GM18511 (cell line): ENCODE data around the gene TRAFD1.
"Not testable (repeated sequence)": the region's sequence is repeated elsewhere in the genome, so short reads cannot be mapped to it uniquely, and the experiment has no call there.

ENCODE experiments used
- ATAC-seq: cut with Tn5 transposase; IDR thresholded peaks from one replicate; pipeline ENCODE4 v1.9.1; 2021; ENCODE audit warnings: mild to moderate bottlenecking, moderate library complexity; ENCODE audit not compliant: unreplicated experiment

Gene TRAFD1, protein sequence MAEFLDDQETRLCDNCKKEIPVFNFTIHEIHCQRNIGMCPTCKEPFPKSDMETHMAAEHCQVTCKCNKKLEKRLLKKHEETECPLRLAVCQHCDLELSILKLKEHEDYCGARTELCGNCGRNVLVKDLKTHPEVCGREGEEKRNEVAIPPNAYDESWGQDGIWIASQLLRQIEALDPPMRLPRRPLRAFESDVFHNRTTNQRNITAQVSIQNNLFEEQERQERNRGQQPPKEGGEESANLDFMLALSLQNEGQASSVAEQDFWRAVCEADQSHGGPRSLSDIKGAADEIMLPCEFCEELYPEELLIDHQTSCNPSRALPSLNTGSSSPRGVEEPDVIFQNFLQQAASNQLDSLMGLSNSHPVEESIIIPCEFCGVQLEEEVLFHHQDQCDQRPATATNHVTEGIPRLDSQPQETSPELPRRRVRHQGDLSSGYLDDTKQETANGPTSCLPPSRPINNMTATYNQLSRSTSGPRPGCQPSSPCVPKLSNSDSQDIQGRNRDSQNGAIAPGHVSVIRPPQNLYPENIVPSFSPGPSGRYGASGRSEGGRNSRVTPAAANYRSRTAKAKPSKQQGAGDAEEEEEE

DNA sequence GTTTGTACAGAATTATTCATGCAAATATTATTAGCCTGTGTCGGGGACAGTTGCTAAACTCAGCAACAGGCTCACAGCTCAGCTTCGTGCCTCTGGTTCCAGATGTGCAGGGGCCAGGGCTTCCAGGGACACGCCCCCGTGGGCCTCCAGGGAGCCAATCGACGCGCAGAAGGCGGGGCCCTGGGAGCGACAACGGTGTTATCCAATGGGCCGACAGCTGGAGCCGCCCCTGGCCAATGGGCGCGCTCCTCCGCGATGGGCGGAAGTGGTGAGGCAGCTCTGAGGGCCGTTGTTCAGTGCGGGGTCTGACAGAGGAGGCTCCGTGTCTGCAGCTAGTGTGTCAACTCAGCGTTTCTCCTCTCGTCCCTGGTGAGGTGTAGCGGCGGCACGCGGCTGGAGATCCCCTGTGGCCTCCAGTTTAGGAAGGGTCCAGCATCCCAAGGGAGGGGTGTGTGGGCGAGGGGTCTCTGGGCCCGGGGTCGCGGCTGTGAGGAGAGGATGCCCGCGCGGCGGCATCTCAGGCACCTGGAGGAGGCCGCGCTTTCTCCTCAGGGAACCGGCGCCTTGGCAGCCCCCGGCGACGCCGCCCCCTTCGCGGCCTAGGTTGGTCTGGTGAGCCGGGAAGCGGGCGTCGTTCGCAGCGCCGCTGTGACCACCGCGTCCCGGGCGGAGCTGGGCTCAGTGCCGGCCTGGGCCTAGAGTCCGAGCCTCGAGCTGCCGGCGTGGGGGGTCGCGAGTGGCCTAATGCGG lies at the start of gene TRAFD1:
Gene TRAFD1 (plus strand): TSS at position 311 of the 750 bp plus-strand sequence. CDS start 4,963 bp downstream, outside the sequence.
- peak; percentile 96 for ATAC-seq

GRCh38 chr12:112087055-112087850 lies 38.1 kb upstream of the TRAFD1 start:
- ATAC-seq = no peak

DNA sequence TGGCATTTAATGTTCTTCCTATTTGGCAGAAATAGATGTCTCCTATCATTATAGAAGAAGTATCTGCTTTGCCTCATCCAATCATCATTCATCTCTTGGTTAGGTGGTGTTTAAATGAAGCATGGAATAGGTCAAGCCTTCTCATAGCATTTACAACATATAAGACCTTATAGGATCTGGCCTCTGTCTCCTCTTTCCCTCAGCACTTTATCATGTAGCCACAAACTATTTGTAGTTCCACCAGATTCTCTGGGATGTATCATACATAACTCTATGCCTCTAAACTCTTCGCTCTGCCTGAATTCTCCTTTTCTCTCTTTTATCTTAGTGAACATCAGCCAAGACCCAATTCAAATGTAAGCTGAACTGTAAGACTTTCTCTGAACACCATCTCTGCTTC lies 37.5 kb upstream of the TRAFD1 start:
- no peak for ATAC-seq

DNA sequence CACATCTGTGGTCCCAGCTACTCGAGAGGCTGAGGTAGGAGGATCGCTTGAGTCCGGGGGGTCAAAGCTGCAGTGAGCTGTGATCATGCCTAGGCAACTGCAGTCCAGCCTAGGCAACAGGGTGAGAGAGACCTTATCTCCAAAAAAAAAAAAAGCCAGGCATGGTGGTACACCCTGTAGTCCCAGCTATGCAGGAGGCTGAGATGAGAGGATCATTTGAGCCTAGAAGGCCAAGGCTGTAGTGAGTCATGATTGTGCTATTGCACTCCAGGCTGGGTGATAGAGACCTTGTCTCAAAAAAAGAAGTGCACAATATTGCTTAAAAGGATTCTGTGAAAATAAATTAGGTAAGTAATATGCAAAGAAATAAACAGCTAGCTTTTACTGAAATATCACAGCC lies 33.8 kb upstream of the TRAFD1 start:
- no peak for ATAC-seq

- no peak for ATAC-seq
Measured at GRCh38 chr12:112096070-112096469, 29.3 kb upstream of the TRAFD1 start.

GRCh38 chr12:112096667-112097066 lies 28.7 kb upstream of the TRAFD1 start:
- ATAC-seq = no peak

DNA sequence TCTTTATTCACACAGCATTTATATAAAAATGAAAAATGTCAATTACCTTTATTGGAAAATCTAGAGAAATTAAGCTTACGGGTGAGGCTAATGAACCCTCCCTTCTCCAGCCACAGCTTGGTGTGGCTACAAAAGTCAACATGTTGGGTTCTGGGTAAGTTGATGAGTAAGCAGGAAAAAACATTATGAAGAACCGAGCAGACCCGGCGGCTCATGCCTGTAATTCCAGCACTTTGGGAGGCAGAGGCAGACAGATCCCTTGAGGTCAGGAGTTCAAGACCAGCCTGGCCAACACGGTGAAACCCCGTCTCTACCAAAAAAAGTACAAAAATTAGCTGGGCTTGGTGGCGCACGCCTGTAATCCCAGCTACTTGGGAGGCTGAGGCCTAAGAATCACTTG lies 27.7 kb upstream of the TRAFD1 start:
- ATAC-seq = no peak

GRCh38 chr12:112100500-112100899 lies 24.9 kb upstream of the TRAFD1 start:
- not testable (repeated sequence) for ATAC-seq

GRCh38 chr12:112102127-112102526 lies 23.2 kb upstream of the TRAFD1 start:
- no peak for ATAC-seq

- ATAC-seq = not testable (repeated sequence)
Measured at GRCh38 chr12:112102746-112103145, 22.6 kb upstream of the TRAFD1 start.

GRCh38 chr12:112103758-112104503 lies 21.4 kb upstream of the TRAFD1 start:
- ATAC-seq = no peak

DNA sequence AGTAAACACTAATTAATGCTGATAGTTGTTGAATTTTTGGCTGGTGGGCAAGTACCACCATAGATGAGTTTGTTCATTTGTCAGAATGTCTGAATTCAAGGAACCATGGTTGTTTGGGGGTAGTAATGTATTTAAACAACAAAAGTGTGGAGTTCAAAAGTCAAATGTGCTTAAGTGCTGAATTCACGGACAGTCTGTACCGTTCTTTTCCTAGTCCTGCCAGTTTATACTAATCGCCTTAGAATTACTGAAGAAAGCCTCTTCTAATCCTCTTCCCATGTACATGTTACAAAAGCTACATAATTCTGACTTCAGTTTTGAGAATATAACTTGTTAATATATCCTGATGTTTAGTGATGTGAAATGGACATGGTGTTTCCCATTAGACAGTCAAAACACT lies 19.5 kb upstream of the TRAFD1 start:
- ATAC-seq = no peak

DNA sequence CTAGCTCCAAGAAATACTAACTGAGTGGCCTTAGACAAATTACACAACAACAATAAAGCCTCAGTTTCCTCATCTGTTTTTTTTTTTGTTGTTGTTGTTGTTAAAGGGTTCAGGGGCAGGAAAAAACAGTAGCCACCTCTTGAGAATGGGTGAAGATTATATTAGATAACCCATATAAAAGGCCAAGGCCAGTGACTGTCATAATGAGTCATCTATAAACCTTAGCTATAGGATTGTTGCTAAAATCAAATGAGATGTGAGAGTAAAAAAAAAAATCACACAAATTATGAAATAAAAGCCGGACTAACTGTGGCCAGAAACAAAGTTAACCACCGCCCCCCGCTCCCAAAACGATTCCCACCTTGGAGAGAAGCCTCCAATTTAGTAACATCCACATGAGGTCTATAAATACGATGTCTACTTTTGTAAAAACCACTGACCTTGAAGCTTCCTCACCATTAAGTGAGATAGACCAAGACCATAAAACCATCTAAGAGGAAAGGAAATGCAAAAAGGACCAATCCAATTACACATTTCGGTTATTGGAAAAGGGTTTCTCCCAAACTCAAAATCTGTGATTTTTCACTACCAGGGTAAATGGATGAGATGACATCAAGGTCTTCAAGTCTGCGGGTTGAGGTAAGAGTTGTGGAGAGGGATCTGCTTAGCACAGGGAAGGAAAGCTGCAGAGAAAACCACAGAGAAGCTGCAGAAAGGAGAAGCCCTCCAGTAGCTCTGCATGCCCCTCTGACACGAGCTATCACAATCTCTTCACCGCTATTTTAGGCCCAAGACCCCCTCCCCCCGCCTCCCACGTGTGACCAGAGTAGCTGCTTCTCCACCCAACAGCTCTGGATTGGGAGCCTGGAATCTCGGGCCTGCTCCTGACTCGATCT lies 17.8 kb upstream of the TRAFD1 start:
- no peak for ATAC-seq

DNA sequence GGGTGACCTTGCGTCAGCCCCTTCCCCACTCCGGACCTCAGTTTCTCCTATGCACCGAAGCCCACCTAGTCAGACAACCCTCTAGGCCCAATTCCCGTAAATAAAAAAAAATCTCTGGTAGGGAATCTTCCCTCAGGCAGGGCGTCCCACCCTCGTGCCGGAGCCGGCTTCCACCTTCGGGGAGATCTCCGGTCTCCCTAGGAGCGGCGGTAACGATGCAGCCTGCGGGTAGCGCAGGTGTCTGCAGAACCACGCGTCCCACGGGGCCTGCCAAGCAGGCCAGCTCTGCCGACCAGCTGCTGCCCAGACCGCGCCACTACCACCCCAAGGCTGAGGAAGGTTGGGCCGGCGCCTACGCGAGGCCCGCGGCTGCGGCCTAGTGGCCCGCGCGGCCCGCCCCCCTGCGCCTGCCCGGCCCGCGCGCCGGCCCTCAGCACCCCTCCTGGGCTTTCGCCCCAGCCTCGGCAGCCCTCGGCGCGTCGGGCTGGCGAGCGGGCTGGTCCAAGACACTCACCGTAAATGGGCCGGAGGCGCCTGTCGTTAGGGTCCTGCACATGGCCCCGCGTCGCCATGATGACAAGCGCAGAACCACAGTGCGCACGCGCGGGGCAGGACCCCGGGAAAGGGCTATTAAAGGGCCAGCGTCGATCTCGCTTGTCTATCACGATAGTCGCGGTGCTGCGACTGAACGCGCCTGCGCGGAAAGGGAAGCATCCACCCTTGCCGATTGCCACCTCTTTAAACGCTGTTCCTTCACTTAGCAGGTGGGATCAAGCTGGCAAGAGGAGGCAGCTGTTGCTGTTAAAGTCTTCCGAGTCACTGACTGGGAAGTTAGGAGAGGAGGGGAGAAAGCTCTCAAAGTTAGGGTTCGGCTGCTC lies 16.9 kb upstream of the TRAFD1 start, which contains the start of gene NAA25:
Gene NAA25 (minus strand): TSS at position 582 of the 878 bp plus-strand sequence. CDS start 10 bp downstream, at position 572.
- peak; percentile 72 for ATAC-seq

DNA sequence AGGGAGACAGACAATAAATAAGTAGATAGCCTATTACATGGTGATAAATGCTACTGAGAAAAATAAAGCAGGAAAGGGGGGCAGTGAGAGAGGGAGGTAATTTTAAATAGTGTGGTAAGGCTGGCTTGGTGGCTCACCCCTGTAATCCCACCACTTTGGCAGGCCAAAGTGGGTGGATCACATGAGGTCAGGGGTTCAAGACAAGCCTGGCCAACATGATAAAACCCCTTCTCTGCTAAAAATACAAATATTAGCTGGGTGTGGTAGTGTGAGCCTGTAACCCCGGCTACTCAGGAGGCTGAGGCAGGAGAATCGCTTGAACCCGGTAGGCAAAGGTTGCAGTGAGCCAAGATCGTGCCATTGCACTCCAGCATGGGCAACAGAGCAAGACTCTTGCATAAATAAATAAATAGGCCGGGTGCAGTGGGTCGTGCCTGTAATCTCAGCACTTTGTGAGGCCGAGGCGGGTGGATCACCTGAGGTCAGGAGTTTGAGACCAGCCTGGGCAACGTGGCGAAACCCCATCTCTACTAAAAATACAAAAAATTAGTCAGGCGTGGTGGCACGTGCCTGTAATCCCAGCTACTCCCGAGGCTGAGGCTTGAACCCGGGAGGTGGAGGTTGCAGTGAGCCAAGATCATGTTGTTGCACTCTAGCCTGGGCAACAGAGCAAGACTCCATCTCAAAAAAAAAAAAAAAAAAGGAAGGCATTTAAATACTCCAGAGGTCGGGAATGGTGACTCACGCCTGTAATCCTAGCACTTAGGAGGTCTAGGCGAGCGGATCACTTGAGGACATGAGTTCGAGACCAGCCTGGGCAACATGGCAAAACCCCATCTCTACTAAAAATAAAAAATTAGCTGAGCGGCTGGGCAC lies 14.3 kb upstream of the TRAFD1 start:
- not testable (repeated sequence) for ATAC-seq

GRCh38 chr12:112111931-112112330 lies 13.4 kb upstream of the TRAFD1 start:
- no peak for ATAC-seq
